Measurements from ENCODE around the gene PODN.

DNA sequence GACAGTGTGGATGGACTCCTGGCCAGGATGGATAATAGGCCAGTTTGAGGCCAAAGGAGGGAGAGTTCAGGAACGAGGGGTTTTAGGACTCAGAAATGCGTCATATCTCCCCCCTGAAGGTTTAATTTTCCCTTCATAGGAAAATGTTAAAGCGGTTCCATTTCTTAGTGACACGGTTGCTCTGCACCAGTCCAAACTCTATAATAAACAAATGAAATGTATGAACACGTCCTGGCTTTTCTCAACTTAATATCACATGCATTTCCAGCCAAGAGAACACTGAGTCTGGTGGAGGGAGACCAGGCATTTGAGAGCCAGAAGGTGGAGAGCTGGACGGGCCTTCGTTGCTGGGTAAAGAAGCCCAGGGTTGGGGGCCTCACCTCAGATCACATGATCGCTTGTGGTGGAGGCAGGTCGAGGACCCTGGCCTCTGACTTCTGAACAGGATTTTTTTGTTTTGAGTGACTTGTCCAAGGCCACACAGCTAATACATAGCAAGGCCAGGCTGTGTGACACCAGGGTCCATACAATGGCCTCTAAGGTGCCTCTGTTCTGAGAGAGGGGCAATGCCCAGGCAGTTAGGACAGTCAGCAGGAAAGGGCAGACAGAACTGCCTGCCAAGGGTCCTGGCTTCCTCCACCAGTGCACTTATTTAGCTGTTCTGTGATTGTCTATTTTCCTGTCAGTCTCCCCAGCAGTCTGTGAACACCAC is 69.0 kb downstream of the PODN start:
- TF ChIP-seq CTCF (conservative IDR thresholded peaks at IDR 0.05) (no peak), EZH2 (IDR thresholded peaks at IDR 0.05; ENCODE audit: low read depth) (no peak)
